HEK293T (cell line): Measurements from ENCODE around the gene HEMK1.

Source experiments
- CTCF ChIA-PET: fragments of 350-600 bp; formaldehyde crosslinking; extraction: SDS; loops from one replicate; lab custom pipeline; 2021; ENCODE audit warnings: antibody characterized with exemption, inconsistent platforms; lab: Yijun Ruan, JAX
- POLR2A ChIA-PET: fragments of 350-600 bp; formaldehyde crosslinking; extraction: SDS; loops from one replicate; lab custom pipeline; 2020; ENCODE audit warnings: antibody characterized with exemption, inconsistent platforms; lab: Yijun Ruan, JAX
- DNase-seq: peaks from one replicate; pipeline ENCODE4 v3.0.0; 2012; ENCODE audit warnings: mixed read lengths; ENCODE audit errors: extremely low spot score
- ARNT ChIP-seq: fragments of 450-650 bp; IDR thresholded peaks from 2 replicates; pipeline ENCODE4 v1.6.1; 2017; ENCODE audit warnings: mild to moderate bottlenecking
- BHLHE40 ChIP-seq: fragments of 450-650 bp; IDR thresholded peaks from 2 replicates; pipeline ENCODE4 v1.6.1; 2016; ENCODE audit warnings: mild to moderate bottlenecking, moderate library complexity, borderline replicate concordance
- CTBP1 ChIP-seq: fragments of 450-650 bp; IDR thresholded peaks from 2 replicates; pipeline ENCODE4 v1.6.1; 2016; ENCODE audit warnings: borderline replicate concordance
- ELF4 ChIP-seq: fragments of 450-650 bp; IDR thresholded peaks from 2 replicates; pipeline ENCODE4 v1.6.1; 2017; ENCODE audit warnings: antibody characterized with exemption
- FOXA1 ChIP-seq: fragments of 450-650 bp; IDR thresholded peaks from 2 replicates; pipeline ENCODE4 v1.6.1; 2016; ENCODE audit warnings: mild to moderate bottlenecking
- FOXK2 ChIP-seq: fragments of 450-650 bp; IDR thresholded peaks from 2 replicates; pipeline ENCODE4 v1.6.1; 2016; ENCODE audit warnings: mild to moderate bottlenecking
- FOXM1 ChIP-seq: fragments of 450-650 bp; IDR thresholded peaks from 2 replicates; pipeline ENCODE4 v1.6.1; 2017; ENCODE audit warnings: mild to moderate bottlenecking, borderline replicate concordance
- HDGF ChIP-seq: fragments of 450-650 bp; IDR thresholded peaks from 2 replicates; pipeline ENCODE4 v1.6.1; 2017; ENCODE audit warnings: antibody characterized with exemption, borderline replicate concordance
- L3MBTL2 ChIP-seq: fragments of 450-650 bp; conservative IDR thresholded peaks from 2 replicates; pipeline ENCODE4 v1.6.1; 2016; ENCODE audit warnings: mild to moderate bottlenecking
- LEF1 ChIP-seq: fragments of 450-650 bp; IDR thresholded peaks from 2 replicates; pipeline ENCODE4 v1.6.1; 2017; ENCODE audit warnings: mild to moderate bottlenecking, borderline replicate concordance
- NFRKB ChIP-seq: fragments of 450-650 bp; IDR thresholded peaks from 2 replicates; pipeline ENCODE4 v1.6.1; 2016; ENCODE audit warnings: mild to moderate bottlenecking, moderate library complexity
- PKNOX1 ChIP-seq: fragments of 450-650 bp; IDR thresholded peaks from 2 replicates; pipeline ENCODE4 v1.6.1; 2016
- SP1 ChIP-seq: fragments of 450-650 bp; IDR thresholded peaks from 2 replicates; pipeline ENCODE4 v1.6.1; 2017
- SUZ12 ChIP-seq: fragments of 450-650 bp; IDR thresholded peaks from 2 replicates; pipeline ENCODE4 v1.6.1; 2016; ENCODE audit warnings: mild to moderate bottlenecking
- TARDBP ChIP-seq: fragments of 450-650 bp; IDR thresholded peaks from 2 replicates; pipeline ENCODE4 v1.6.1; 2016
- ZNF384 ChIP-seq: fragments of 450-650 bp; IDR thresholded peaks from 2 replicates; pipeline ENCODE4 v1.6.1; 2016

The HEMK1 gene

GRCh38 chr3:50602595-50603191 is 33.4 kb downstream of the HEMK1 start:
- DNase-seq, result no peak
- no peak for TF ChIP-seq SUZ12
- TF ChIP-seq NFRKB, result no peak
- no peak for TF ChIP-seq TARDBP
- no peak for TF ChIP-seq HDGF
- TF ChIP-seq LEF1, result no peak
- no peak for TF ChIP-seq FOXA1
- no peak for TF ChIP-seq BHLHE40
- no peak for TF ChIP-seq ELF4
- TF ChIP-seq FOXK2, result no peak
- no peak for TF ChIP-seq L3MBTL2
- no peak for TF ChIP-seq CTBP1
- no peak for TF ChIP-seq ARNT
- no peak for TF ChIP-seq PKNOX1
- TF ChIP-seq FOXM1, result no peak
- TF ChIP-seq ZNF384, result no peak
- no peak for TF ChIP-seq SP1
- POLR2A ChIA-PET, result no interaction called here
- CTCF ChIA-PET, result no interaction called here

- TF ChIP-seq SUZ12, result no peak
- TF ChIP-seq SP1, result no peak
- TF ChIP-seq TARDBP, result no peak
- TF ChIP-seq L3MBTL2, result no peak
- no peak for TF ChIP-seq BHLHE40
- no peak for TF ChIP-seq FOXK2
- no peak for TF ChIP-seq FOXA1
- no peak for TF ChIP-seq NFRKB
- TF ChIP-seq ELF4, result no peak
- no peak for TF ChIP-seq LEF1
- no peak for TF ChIP-seq CTBP1
- TF ChIP-seq ZNF384, result no peak
- TF ChIP-seq FOXM1, result no peak
- TF ChIP-seq ARNT, result no peak
- no peak for TF ChIP-seq PKNOX1
- no peak for TF ChIP-seq HDGF
- ChIA-PET CTCF (no interaction called here), POLR2A (no interaction called here)
- no peak for DNase-seq
Observed at GRCh38 chr3:50603261-50604109, 34.2 kb downstream of the HEMK1 start.

- ChIA-PET CTCF (no interaction called here), POLR2A (no interaction called here)
- TF ChIP-seq HDGF (no peak), SUZ12 (no peak), ZNF384 (no peak), FOXK2 (no peak)
- no peak for DNase-seq
Observed at GRCh38 chr3:50604110-50604621, 34.8 kb downstream of the HEMK1 start.

- no peak for TF ChIP-seq ELF4
- no peak for TF ChIP-seq HDGF
- TF ChIP-seq SUZ12, result no peak
- no peak for TF ChIP-seq FOXM1
- TF ChIP-seq FOXK2, result no peak
- TF ChIP-seq LEF1, result no peak
- TF ChIP-seq ZNF384, result no peak
- no peak for TF ChIP-seq BHLHE40
- TF ChIP-seq CTBP1, result no peak
- no peak for TF ChIP-seq NFRKB
- no peak for TF ChIP-seq FOXA1
- no peak for TF ChIP-seq L3MBTL2
- TF ChIP-seq SP1, result no peak
- no peak for TF ChIP-seq ARNT
- ChIA-PET CTCF (interaction anchor here (1.5 kb wide), 1 partner anchor 9 kb away, joined by 3 read pairs; no protein-coding TSS in a partner anchor), POLR2A (no interaction called here)
- DNase-seq, result no peak
Observed at GRCh38 chr3:50604628-50605588, 35.6 kb downstream of the HEMK1 start.

GRCh38 chr3:50605901-50606326 is 36.6 kb downstream of the HEMK1 start:
- CTCF ChIA-PET, result interaction anchor here (1.5 kb wide), 1 partner anchor 8 kb away, joined by 3 read pairs; no protein-coding TSS in a partner anchor

More at GRCh38 chr3:50605901-50606326, 36.6 kb downstream of the HEMK1 start:
- POLR2A ChIA-PET, result interaction anchor here (0.6 kb wide), 1 partner anchor 37 kb away, joined by 3 read pairs; the partner anchor contains the start of gene HEMK1
- no peak for DNase-seq
- no peak for TF ChIP-seq CTBP1
- TF ChIP-seq PKNOX1, result no peak
- no peak for TF ChIP-seq LEF1
- TF ChIP-seq L3MBTL2, result no peak
- TF ChIP-seq ZNF384, result no peak
- no peak for TF ChIP-seq FOXM1
- no peak for TF ChIP-seq TARDBP
- TF ChIP-seq HDGF, result no peak
- TF ChIP-seq SUZ12, result no peak
- no peak for TF ChIP-seq SP1
- no peak for TF ChIP-seq ELF4
- TF ChIP-seq BHLHE40, result no peak
- TF ChIP-seq NFRKB, result no peak
- TF ChIP-seq ARNT, result no peak
